ENCODE results near the gene NEMF.
A peak's percentile ranks its signal among the peaks of the same experiment; 100 is the strongest.
"Not testable (repeated sequence)": the region's sequence is repeated elsewhere in the genome, so short reads cannot be mapped to it uniquely, and the experiment has no call there.

NEMF gene

DNA sequence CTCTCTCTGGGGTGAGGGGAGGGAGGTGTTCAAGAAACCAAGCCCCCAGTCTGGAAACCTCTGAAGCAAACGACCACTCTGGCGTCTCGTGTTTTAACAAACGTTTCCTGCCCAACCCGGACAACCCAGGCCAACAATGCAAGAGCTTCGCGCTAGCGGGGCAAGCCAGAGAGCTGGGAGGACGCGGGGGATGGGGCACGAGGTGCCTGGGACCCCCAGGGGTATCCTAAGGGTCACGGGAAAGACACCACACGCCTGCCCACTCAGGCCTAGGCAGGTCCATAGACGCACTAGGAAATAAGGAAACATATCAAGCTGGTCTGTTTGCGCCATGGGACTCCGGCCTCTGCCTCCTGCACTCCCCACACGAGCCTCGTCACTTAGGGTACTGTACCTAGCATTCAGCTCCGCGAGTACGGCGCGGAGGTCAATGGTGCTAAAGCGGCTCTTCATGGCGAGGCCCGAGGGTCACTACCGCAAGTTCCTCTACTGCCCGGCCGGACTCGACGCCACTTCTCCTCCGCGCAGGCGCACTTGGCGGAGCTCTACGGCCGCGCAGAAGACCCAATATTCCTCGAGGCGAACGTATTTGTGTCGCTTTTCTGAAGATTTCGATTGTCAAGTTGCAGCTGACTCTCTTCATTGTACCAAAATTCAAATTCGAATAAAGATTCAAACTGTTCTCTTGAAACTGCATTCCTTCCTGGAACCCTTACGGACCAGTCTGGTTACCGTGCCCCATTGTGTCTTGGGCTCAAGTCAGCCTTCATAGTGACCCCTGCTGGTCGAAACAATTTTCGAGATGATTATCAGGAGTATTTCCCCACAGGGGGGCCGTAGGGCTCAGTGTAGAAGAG lies at the start of gene NEMF:
Gene NEMF, minus strand, starts transcription at position 488 of the 857 bp plus-strand sequence. Its CDS starts 35 bp downstream, at position 453.
- peak; percentile 93 to 95 for DNase-seq
- TF ChIP-seq GATA1 (IDR thresholded peaks at IDR 0.05; ENCODE audit: low read depth, low read length) = no peak
- peak; percentile 92 for TF ChIP-seq POLR2A (IDR thresholded peaks at IDR 0.05; ENCODE audit: low read length)

GRCh38 chr14:49900973-49901372 lies 48.4 kb upstream of the NEMF start:
- DNase-seq = no peak
- TF ChIP-seq GATA1 (IDR thresholded peaks at IDR 0.05; ENCODE audit: low read depth, low read length) (no peak), POLR2A (IDR thresholded peaks at IDR 0.05; ENCODE audit: low read length) (no peak)

DNA sequence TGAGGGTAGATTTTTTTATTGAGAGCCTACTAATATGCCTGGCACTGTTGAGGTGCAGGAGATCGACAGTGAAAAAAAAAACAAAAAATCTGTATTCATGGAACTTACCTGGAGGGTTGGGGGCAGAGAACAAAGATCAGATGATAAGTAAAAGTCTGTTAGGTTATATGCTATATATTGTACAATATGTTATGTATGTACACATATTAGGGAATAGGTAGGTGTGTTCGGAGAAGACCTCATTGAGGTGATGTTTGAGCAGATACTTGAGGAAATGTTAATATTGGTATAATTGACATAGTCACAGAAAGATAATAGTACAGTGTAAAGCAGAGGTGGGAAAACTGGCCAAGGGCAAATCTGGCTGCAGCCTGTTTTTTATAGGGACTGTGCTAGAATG lies 45.9 kb upstream of the NEMF start:
- TF ChIP-seq POLR2A (IDR thresholded peaks at IDR 0.05; ENCODE audit: low read length) (no peak), GATA1 (IDR thresholded peaks at IDR 0.05; ENCODE audit: low read depth, low read length) (no peak)
- DNase-seq = no peak

DNA sequence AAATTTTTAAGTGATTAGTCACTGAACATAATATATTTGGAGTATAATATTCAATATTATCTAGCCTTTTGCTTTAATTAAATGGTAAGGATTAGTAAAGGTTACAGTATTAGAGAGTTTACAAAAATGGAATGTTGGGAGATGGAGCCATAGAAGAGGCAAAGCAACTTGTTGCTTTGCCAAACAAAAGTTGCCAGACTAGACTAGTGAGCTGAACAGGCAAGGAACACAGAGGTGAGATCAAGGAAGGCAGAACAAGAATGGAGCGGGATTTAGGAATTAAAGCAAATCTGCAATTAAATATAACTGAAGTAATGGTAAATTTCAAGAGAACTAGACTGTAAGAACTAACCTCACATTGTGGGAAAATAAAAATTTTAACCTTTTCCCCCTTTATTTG lies 45.4 kb upstream of the NEMF start:
- TF ChIP-seq POLR2A (IDR thresholded peaks at IDR 0.05; ENCODE audit: low read length) (no peak), GATA1 (IDR thresholded peaks at IDR 0.05; ENCODE audit: low read depth, low read length) (no peak)

GRCh38 chr14:49897414-49897813 lies 44.8 kb upstream of the NEMF start:
- TF ChIP-seq POLR2A (IDR thresholded peaks at IDR 0.05; ENCODE audit: low read length) = no peak
- no peak for TF ChIP-seq GATA1 (IDR thresholded peaks at IDR 0.05; ENCODE audit: low read depth, low read length)
- DNase-seq = no peak

More for the DNA sequence above, 45.4 kb upstream of the NEMF start:
- DNase-seq = no peak

DNA sequence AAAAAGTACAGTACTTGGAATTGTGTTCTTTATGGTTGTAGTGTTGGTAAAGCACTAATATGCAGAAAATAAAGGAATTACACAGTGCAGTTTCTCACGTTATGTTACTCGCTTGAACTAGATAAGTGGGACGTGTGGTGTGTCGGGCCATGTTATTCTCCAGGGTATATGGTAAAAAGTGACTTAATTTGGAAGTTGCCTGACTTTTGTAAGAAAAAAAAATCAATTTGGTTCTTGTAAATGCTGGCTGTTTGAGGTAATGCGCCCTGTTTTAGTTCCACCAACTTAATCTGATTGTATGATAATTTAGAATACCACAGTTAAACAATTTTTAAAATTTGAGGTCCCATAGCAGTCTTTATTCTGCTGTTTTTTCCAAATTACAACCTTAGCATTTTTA lies 44.4 kb upstream of the NEMF start:
- TF ChIP-seq POLR2A (IDR thresholded peaks at IDR 0.05; ENCODE audit: low read length) (no peak), GATA1 (IDR thresholded peaks at IDR 0.05; ENCODE audit: low read depth, low read length) (no peak)

GRCh38 chr14:49896272-49896671 lies 43.7 kb upstream of the NEMF start:
- not testable (repeated sequence) for DNase-seq

More for the DNA sequence above, 44.4 kb upstream of the NEMF start:
- peak; percentile 49 to 52 for DNase-seq

GRCh38 chr14:49895480-49895879 lies 42.9 kb upstream of the NEMF start:
- DNase-seq = peak; percentile 39 to 47
- peak; percentile 23 for TF ChIP-seq POLR2A (IDR thresholded peaks at IDR 0.05; ENCODE audit: low read length)
- no peak for TF ChIP-seq GATA1 (IDR thresholded peaks at IDR 0.05; ENCODE audit: low read depth, low read length)

- peak in 1 of 2 experiments; percentile 53 for DNase-seq
These were observed 41.9 kb upstream of the NEMF start for GRCh38 chr14:49894214-49895107.

GRCh38 chr14:49893309-49894213 lies 41.0 kb upstream of the NEMF start:
- peak; percentile 89 to 94 for DNase-seq
- TF ChIP-seq GATA1 (IDR thresholded peaks at IDR 0.05; ENCODE audit: low read depth, low read length) = no peak
- peak; percentile 76 for TF ChIP-seq POLR2A (IDR thresholded peaks at IDR 0.05; ENCODE audit: low read length)

GRCh38 chr14:49892636-49893308 lies 40.2 kb upstream of the NEMF start, which contains the start of gene ARF6:
Gene ARF6, plus strand, starts transcription at chr14:49893082. Its CDS starts 655 bp downstream, at chr14:49893737.
- peak; percentile 97 to 98 for DNase-seq
- TF ChIP-seq GATA1 (IDR thresholded peaks at IDR 0.05; ENCODE audit: low read depth, low read length) = no peak
- peak; percentile 98 for TF ChIP-seq POLR2A (IDR thresholded peaks at IDR 0.05; ENCODE audit: low read length)

GRCh38 chr14:49892301-49892635 lies 39.7 kb upstream of the NEMF start:
- DNase-seq = peak; percentile 85 to 86
- no peak for TF ChIP-seq POLR2A (IDR thresholded peaks at IDR 0.05; ENCODE audit: low read length)
- TF ChIP-seq GATA1 (IDR thresholded peaks at IDR 0.05; ENCODE audit: low read depth, low read length) = no peak

- no peak for DNase-seq
- no peak for TF ChIP-seq GATA1 (IDR thresholded peaks at IDR 0.05; ENCODE audit: low read depth, low read length)
- TF ChIP-seq POLR2A (IDR thresholded peaks at IDR 0.05; ENCODE audit: low read length) = no peak
These were observed 35.7 kb upstream of the NEMF start for GRCh38 chr14:49888293-49888692.

All from erythroblast (primary cell).